ENCODE data around the gene CISD2.
"Not testable (repeated sequence)": the region's sequence is repeated elsewhere in the genome, so short reads cannot be mapped to it uniquely, and the experiment has no call there.

Gene CISD2

GRCh38 chr4:102878349-102878748, 9.6 kb downstream of the CISD2 start:
- H3K4me1 ChIP-seq (ENCODE audit: insufficient read depth, low read length); H3K9ac ChIP-seq (ENCODE audit: low read length); H3K36me3 ChIP-seq (ENCODE audit: insufficient read depth, low read length); H3K4me3 ChIP-seq (ENCODE audit: low read depth in 1 of 2, low read length in 2 of 2); H3K27ac ChIP-seq (ENCODE audit: low read depth, low read length); H3K27me3 ChIP-seq (ENCODE audit: control insufficient read depth in 1 of 2, insufficient read depth in 2 of 2, low read length in 2 of 2); H3K9me3 ChIP-seq (ENCODE audit: low read length): not testable (repeated sequence)

GRCh38 chr4:102878901-102879300, 10.1 kb downstream of the CISD2 start:
- Histone ChIP-seq H3K27me3 (ENCODE audit: control insufficient read depth in 1 of 2, insufficient read depth in 2 of 2, low read length in 2 of 2) (no peaks in the 10 kb centered on the region), H3K36me3 (ENCODE audit: insufficient read depth, low read length) (no peaks in the 10 kb centered on the region), H3K4me3 (ENCODE audit: low read depth in 1 of 2, low read length in 2 of 2) (no peak overlapping the region), H3K9me3 (ENCODE audit: low read length) (no peaks in the 10 kb centered on the region), H3K27ac (ENCODE audit: low read depth, low read length) (no peak overlapping the region), H3K9ac (ENCODE audit: low read length) (no peak overlapping the region), H3K4me1 (ENCODE audit: insufficient read depth, low read length) (no peaks in the 10 kb centered on the region)

GRCh38 chr4:102881343-102881742, 12.6 kb downstream of the CISD2 start:
- H3K9ac ChIP-seq (ENCODE audit: low read length) = no peak overlapping the region
- H3K36me3 ChIP-seq (ENCODE audit: insufficient read depth, low read length) = no peaks in the 10 kb centered on the region
- H3K4me1 ChIP-seq (ENCODE audit: insufficient read depth, low read length) = no peaks in the 10 kb centered on the region
- H3K9me3 ChIP-seq (ENCODE audit: low read length) = no peaks in the 10 kb centered on the region
- no peaks in the 10 kb centered on the region for H3K27me3 ChIP-seq (ENCODE audit: control insufficient read depth in 1 of 2, insufficient read depth in 2 of 2, low read length in 2 of 2)
- no peak overlapping the region for H3K4me3 ChIP-seq (ENCODE audit: low read depth in 1 of 2, low read length in 2 of 2)
- H3K27ac ChIP-seq (ENCODE audit: low read depth, low read length) = no peak overlapping the region

- Histone ChIP-seq H3K27me3 (ENCODE audit: control insufficient read depth in 1 of 2, insufficient read depth in 2 of 2, low read length in 2 of 2) (no peaks in the 10 kb centered on the region), H3K9me3 (ENCODE audit: low read length) (no peaks in the 10 kb centered on the region), H3K27ac (ENCODE audit: low read depth, low read length) (no peak overlapping the region), H3K9ac (ENCODE audit: low read length) (no peak overlapping the region), H3K4me1 (ENCODE audit: insufficient read depth, low read length) (no peaks in the 10 kb centered on the region), H3K36me3 (ENCODE audit: insufficient read depth, low read length) (no peaks in the 10 kb centered on the region), H3K4me3 (ENCODE audit: low read depth in 1 of 2, low read length in 2 of 2) (no peak overlapping the region)
These were observed 14.5 kb downstream of the CISD2 start for GRCh38 chr4:102883278-102883677.

GRCh38 chr4:102888570-102888969, 19.8 kb downstream of the CISD2 start:
- H3K27ac ChIP-seq (ENCODE audit: low read depth, low read length); H3K9ac ChIP-seq (ENCODE audit: low read length); H3K36me3 ChIP-seq (ENCODE audit: insufficient read depth, low read length); H3K9me3 ChIP-seq (ENCODE audit: low read length); H3K4me1 ChIP-seq (ENCODE audit: insufficient read depth, low read length); H3K4me3 ChIP-seq (ENCODE audit: low read depth in 1 of 2, low read length in 2 of 2); H3K27me3 ChIP-seq (ENCODE audit: control insufficient read depth in 1 of 2, insufficient read depth in 2 of 2, low read length in 2 of 2): not testable (repeated sequence)

- H3K4me1 ChIP-seq (ENCODE audit: insufficient read depth, low read length); H3K9ac ChIP-seq (ENCODE audit: low read length); H3K27me3 ChIP-seq (ENCODE audit: control insufficient read depth in 1 of 2, insufficient read depth in 2 of 2, low read length in 2 of 2); H3K36me3 ChIP-seq (ENCODE audit: insufficient read depth, low read length); H3K9me3 ChIP-seq (ENCODE audit: low read length); H3K27ac ChIP-seq (ENCODE audit: low read depth, low read length); H3K4me3 ChIP-seq (ENCODE audit: low read depth in 1 of 2, low read length in 2 of 2): not testable (repeated sequence)
These were observed 21.1 kb downstream of the CISD2 start for GRCh38 chr4:102889866-102890265.

GRCh38 chr4:102896547-102896946, 27.8 kb downstream of the CISD2 start:
- not testable (repeated sequence) for H3K9me3 ChIP-seq (ENCODE audit: low read length); H3K4me1 ChIP-seq (ENCODE audit: insufficient read depth, low read length); H3K36me3 ChIP-seq (ENCODE audit: insufficient read depth, low read length); H3K27ac ChIP-seq (ENCODE audit: low read depth, low read length); H3K9ac ChIP-seq (ENCODE audit: low read length); H3K27me3 ChIP-seq (ENCODE audit: control insufficient read depth in 1 of 2, insufficient read depth in 2 of 2, low read length in 2 of 2); H3K4me3 ChIP-seq (ENCODE audit: low read depth in 1 of 2, low read length in 2 of 2)

GRCh38 chr4:102897610-102898009, 28.8 kb downstream of the CISD2 start:
- H3K27ac ChIP-seq (ENCODE audit: low read depth, low read length); H3K4me3 ChIP-seq (ENCODE audit: low read depth in 1 of 2, low read length in 2 of 2); H3K9ac ChIP-seq (ENCODE audit: low read length); H3K4me1 ChIP-seq (ENCODE audit: insufficient read depth, low read length); H3K27me3 ChIP-seq (ENCODE audit: control insufficient read depth in 1 of 2, insufficient read depth in 2 of 2, low read length in 2 of 2); H3K36me3 ChIP-seq (ENCODE audit: insufficient read depth, low read length); H3K9me3 ChIP-seq (ENCODE audit: low read length): not testable (repeated sequence)

GRCh38 chr4:102901804-102902203, 33.0 kb downstream of the CISD2 start:
- Histone ChIP-seq H3K27me3 (ENCODE audit: control insufficient read depth in 1 of 2, insufficient read depth in 2 of 2, low read length in 2 of 2) (no peaks in the 10 kb centered on the region), H3K27ac (ENCODE audit: low read depth, low read length) (no peak overlapping the region), H3K4me1 (ENCODE audit: insufficient read depth, low read length) (no peaks in the 10 kb centered on the region), H3K36me3 (ENCODE audit: insufficient read depth, low read length) (no peaks in the 10 kb centered on the region), H3K4me3 (ENCODE audit: low read depth in 1 of 2, low read length in 2 of 2) (no peak overlapping the region), H3K9me3 (ENCODE audit: low read length) (no peaks in the 10 kb centered on the region), H3K9ac (ENCODE audit: low read length) (no peak overlapping the region)

GRCh38 chr4:102918859-102919258, 50.1 kb downstream of the CISD2 start:
- Histone ChIP-seq H3K27ac (ENCODE audit: low read depth, low read length) (no peak overlapping the region), H3K9me3 (ENCODE audit: low read length) (no peaks in the 10 kb centered on the region), H3K4me3 (ENCODE audit: low read depth in 1 of 2, low read length in 2 of 2) (no peak overlapping the region), H3K4me1 (ENCODE audit: insufficient read depth, low read length) (no peaks in the 10 kb centered on the region), H3K27me3 (ENCODE audit: control insufficient read depth in 1 of 2, insufficient read depth in 2 of 2, low read length in 2 of 2) (no peaks in the 10 kb centered on the region), H3K9ac (ENCODE audit: low read length) (no peak overlapping the region), H3K36me3 (ENCODE audit: insufficient read depth, low read length) (no peaks in the 10 kb centered on the region)

- not testable (repeated sequence) for H3K9ac ChIP-seq (ENCODE audit: low read length); H3K4me1 ChIP-seq (ENCODE audit: insufficient read depth, low read length); H3K27me3 ChIP-seq (ENCODE audit: control insufficient read depth in 1 of 2, insufficient read depth in 2 of 2, low read length in 2 of 2); H3K4me3 ChIP-seq (ENCODE audit: low read depth in 1 of 2, low read length in 2 of 2); H3K36me3 ChIP-seq (ENCODE audit: insufficient read depth, low read length); H3K9me3 ChIP-seq (ENCODE audit: low read length); H3K27ac ChIP-seq (ENCODE audit: low read depth, low read length)
These were observed 50.9 kb downstream of the CISD2 start for GRCh38 chr4:102919697-102920096.

- H3K4me3 ChIP-seq (ENCODE audit: low read depth in 1 of 2, low read length in 2 of 2) = no peak overlapping the region
- no peaks in the 10 kb centered on the region for H3K27me3 ChIP-seq (ENCODE audit: control insufficient read depth in 1 of 2, insufficient read depth in 2 of 2, low read length in 2 of 2)
- no peaks in the 10 kb centered on the region for H3K4me1 ChIP-seq (ENCODE audit: insufficient read depth, low read length)
- H3K9ac ChIP-seq (ENCODE audit: low read length) = no peak overlapping the region
- no peaks in the 10 kb centered on the region for H3K36me3 ChIP-seq (ENCODE audit: insufficient read depth, low read length)
- H3K27ac ChIP-seq (ENCODE audit: low read depth, low read length) = no peak overlapping the region
- H3K9me3 ChIP-seq (ENCODE audit: low read length) = no peaks in the 10 kb centered on the region
These were observed 66.9 kb downstream of the CISD2 start for GRCh38 chr4:102935716-102936115.

- not testable (repeated sequence) for H3K9ac ChIP-seq (ENCODE audit: low read length); H3K27ac ChIP-seq (ENCODE audit: low read depth, low read length); H3K27me3 ChIP-seq (ENCODE audit: control insufficient read depth in 1 of 2, insufficient read depth in 2 of 2, low read length in 2 of 2); H3K4me3 ChIP-seq (ENCODE audit: low read depth in 1 of 2, low read length in 2 of 2); H3K36me3 ChIP-seq (ENCODE audit: insufficient read depth, low read length); H3K4me1 ChIP-seq (ENCODE audit: insufficient read depth, low read length); H3K9me3 ChIP-seq (ENCODE audit: low read length)
These were observed 69.3 kb downstream of the CISD2 start for GRCh38 chr4:102938063-102938462.
